Measurements from ENCODE around the gene SLFN14. TPM values are rescaled to one million over a fixed set of nuclear protein-coding genes. Genes with fewer than 3 reads are reported as not detected.
"Not testable (repeated sequence)": the region's sequence is repeated elsewhere in the genome, so short reads cannot be mapped to it uniquely, and the experiment has no call there.

The SLFN14 gene
- total and polyA plus RNA-seq, 8 donors = 0.21 to 1.1 (median 0.78) TPM

DNA sequence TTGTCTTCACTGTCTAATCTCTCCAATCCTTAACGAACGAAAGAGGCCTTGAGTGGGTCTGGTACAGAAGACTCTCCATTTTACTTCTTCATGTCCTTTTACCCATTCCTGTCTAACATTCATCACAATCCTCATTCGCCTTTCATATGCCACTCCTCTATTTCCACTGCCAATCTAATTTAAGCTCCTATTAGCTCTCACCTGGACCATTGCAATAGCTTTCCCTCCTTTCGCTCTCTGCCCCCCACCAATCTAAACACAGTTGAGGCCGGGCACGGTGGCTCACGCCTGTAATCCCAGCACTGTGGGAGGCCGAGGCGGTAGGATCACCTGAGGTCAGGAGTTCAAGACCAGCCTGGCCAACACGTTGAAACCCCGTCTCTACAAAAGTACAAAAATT, 6.3 kb upstream of the SLFN14 start:
- no peak for ATAC-seq
- H3K36me3 ChIP-seq = no peaks in the 10 kb centered on the region
- H3K9me3 ChIP-seq = no peaks in the 10 kb centered on the region
- no peak for DNase-seq
- no peaks in the 10 kb centered on the region for H3K27me3 ChIP-seq
- peaks cover 8 to 29% of the 10 kb centered on the region in 2 donors for H3K4me1 ChIP-seq
- TF ChIP-seq, protein P1, sequence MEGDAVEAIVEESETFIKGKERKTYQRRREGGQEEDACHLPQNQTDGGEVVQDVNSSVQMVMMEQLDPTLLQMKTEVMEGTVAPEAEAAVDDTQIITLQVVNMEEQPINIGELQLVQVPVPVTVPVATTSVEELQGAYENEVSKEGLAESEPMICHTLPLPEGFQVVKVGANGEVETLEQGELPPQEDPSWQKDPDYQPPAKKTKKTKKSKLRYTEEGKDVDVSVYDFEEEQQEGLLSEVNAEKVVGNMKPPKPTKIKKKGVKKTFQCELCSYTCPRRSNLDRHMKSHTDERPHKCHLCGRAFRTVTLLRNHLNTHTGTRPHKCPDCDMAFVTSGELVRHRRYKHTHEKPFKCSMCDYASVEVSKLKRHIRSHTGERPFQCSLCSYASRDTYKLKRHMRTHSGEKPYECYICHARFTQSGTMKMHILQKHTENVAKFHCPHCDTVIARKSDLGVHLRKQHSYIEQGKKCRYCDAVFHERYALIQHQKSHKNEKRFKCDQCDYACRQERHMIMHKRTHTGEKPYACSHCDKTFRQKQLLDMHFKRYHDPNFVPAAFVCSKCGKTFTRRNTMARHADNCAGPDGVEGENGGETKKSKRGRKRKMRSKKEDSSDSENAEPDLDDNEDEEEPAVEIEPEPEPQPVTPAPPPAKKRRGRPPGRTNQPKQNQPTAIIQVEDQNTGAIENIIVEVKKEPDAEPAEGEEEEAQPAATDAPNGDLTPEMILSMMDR (IDR thresholded peaks at IDR 0.05) = no peak
- intact Hi-C loops (cut with DNase I) = no loop called here
- peak overlapping the region in 1 of 2 donors; percentile 85 for H3K27ac ChIP-seq
- peak overlapping the region in 1 of 2 donors; percentile 78 for H3K4me3 ChIP-seq

DNA sequence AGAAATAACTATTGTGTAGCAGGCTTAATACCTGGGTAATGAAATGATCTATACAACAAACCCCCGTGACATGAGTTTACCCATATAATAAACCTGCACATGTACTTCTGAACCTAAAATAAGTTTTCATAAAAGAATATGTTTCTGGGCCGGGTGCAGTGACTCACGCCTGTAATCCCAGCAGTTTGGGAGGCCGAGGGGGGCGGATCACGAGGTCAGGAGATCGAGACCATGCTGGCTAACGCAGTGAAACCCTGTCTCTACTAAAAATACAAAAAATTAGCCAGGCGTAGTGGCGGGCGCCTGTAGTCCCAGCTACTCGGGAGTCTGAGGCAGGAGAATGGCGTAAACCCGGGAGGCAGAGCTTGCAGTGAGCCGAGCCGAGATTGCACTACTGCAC, 2.6 kb upstream of the SLFN14 start:
- intact Hi-C loops (cut with DNase I); DNase-seq; H3K9me3 ChIP-seq; ATAC-seq; H3K36me3 ChIP-seq; H3K27ac ChIP-seq; H3K4me1 ChIP-seq; H3K4me3 ChIP-seq; H3K27me3 ChIP-seq: not testable (repeated sequence)

DNA sequence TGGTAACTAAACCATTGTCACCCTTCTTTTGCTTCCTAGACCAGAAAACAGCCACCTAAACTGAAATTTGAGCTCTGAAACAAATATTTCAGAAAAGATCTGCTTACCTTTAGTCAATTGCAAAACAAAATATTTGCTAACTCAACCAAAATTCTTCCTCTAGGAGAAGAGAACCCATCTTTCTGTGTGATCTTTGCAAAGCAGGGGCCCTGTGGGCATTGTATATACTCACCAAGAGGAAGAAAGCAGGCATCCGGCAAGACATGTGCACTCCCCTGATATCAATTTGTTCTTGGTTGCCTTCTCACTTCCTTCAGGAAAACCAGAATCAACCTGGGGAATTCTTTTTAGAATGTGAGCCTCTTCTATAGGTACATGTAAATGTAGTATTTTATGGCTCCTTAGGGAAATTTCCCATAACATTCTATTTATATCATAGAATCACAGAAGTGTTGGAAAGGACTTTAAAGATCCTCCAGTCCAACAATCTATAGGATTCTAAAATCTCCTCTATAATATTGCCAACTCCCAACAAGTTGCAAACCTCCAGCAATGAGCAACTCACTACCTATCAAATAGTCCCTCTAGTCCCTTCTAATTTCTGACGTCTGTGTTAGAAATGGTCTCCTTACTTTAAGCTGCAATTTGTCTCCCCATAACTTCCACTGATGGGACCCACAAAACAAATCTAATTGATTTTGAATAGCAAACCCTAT, 966 bp downstream of the SLFN14 start:
- H3K27me3 ChIP-seq = no peaks in the 10 kb centered on the region
- H3K4me3 ChIP-seq = no peak overlapping the region
- TF ChIP-seq, protein P1 (IDR thresholded peaks at IDR 0.05) = no peak
- H3K4me1 ChIP-seq = no peaks in the 10 kb centered on the region
- H3K36me3 ChIP-seq = no peaks in the 10 kb centered on the region
- no peaks in the 10 kb centered on the region for H3K9me3 ChIP-seq
- ATAC-seq (no peak), DNase-seq (no peak)
- H3K27ac ChIP-seq = peak overlapping the region in 1 of 2 donors; percentile 35
- intact Hi-C loops (cut with DNase I) = no loop called here

DNA sequence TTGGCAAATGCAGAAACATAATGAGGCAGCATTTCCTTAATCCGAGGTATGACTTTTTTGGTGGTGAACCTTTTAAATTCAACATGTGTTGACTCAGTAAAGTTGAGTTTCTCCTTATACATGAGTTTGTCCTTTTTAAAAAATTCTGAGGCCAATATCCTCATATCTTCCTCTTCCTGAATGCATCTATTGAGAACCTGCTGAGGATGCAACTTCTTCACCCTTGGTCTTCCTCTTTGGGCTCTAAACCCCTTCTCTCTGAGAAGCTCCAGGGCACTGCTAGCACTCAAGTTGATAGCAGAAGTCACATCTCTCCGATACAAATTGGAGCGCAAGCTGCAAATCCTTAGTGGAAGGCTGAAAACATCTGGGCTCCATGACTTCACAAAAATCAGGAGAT, 3.3 kb downstream of the SLFN14 start:
- TF ChIP-seq, protein P1 (IDR thresholded peaks at IDR 0.05) = no peak

DNA sequence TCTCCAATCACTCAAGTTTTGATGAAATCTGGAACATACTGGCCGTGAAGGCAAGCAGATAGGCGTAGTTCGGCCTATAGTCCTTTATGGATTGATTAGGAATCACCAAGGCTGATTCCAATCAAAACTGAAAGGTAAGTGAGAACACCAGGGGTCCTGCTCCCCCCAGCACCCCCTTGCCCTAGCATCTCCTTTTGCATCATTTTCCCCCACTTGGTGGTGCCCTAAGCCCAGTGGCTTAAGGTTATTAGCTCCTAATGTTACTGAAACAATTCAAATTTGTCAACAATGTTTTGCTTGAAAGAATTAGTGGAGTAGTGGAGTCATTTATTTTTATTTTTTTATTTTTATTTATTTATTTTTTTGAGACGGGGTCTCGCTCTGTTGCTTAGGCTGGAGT, 4.9 kb downstream of the SLFN14 start:
- TF ChIP-seq, protein P1 (IDR thresholded peaks at IDR 0.05) = peak in 1 of 2 donors; percentile 15
- Histone ChIP-seq H3K4me1 (no peaks in the 10 kb centered on the region), H3K27ac (no peak overlapping the region), H3K9me3 (no peaks in the 10 kb centered on the region), H3K27me3 (no peaks in the 10 kb centered on the region), H3K36me3 (no peaks in the 10 kb centered on the region), H3K4me3 (no peak overlapping the region)
- ATAC-seq (no peak), DNase-seq (no peak)
- intact Hi-C loops (cut with DNase I) = no loop called here

More for the DNA sequence above, 3.3 kb downstream of the SLFN14 start:
- H3K27ac ChIP-seq = no peak overlapping the region
- H3K4me1 ChIP-seq = no peaks in the 10 kb centered on the region
- no peak overlapping the region for H3K4me3 ChIP-seq
- H3K27me3 ChIP-seq = no peaks in the 10 kb centered on the region
- DNase-seq (no peak), ATAC-seq (no peak)
- H3K36me3 ChIP-seq = no peaks in the 10 kb centered on the region
- intact Hi-C loops (cut with DNase I) = no loop called here
- H3K9me3 ChIP-seq = no peaks in the 10 kb centered on the region

DNA sequence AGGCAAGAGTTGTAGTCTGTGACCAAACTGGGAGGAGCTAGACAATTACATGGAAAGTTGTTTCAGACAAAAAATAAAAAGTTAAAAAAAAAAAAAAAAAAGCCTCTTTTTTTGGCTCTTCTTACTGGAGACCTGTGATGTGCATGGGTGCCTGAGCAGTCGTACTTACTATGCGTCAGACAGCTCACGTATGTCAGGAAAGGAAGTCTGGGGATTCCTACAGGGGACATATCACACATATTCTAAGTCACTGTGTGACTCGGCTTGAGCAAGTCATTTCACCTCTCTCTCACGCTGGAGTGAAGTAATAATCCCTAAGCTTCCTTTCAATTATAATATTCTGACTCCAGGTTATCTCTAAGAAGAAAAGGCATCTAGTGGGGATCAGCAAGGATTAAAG, 6.0 kb downstream of the SLFN14 start:
- intact Hi-C loops (cut with DNase I) = no loop called here
- Histone ChIP-seq H3K4me1 (no peaks in the 10 kb centered on the region), H3K36me3 (no peaks in the 10 kb centered on the region), H3K27ac (no peak overlapping the region), H3K27me3 (no peaks in the 10 kb centered on the region), H3K9me3 (no peaks in the 10 kb centered on the region), H3K4me3 (no peak overlapping the region)
- no peak for DNase-seq
- ATAC-seq = no peak
- TF ChIP-seq, protein P1 (IDR thresholded peaks at IDR 0.05) = no peak

All from left lung (tissue), 10 donors.